ENCODE results near the gene KLHL40. TPM values are rescaled to one million over a fixed set of nuclear protein-coding genes. Genes with fewer than 3 reads are reported as not detected.
A peak's percentile ranks its signal among the peaks of the same experiment; 100 is the strongest.
"Not testable (repeated sequence)": the region's sequence is repeated elsewhere in the genome, so short reads cannot be mapped to it uniquely, and the experiment has no call there.

KLHL40 gene
- total RNA-seq, 2 donors from 2014 or later = not detected

- DNase-seq (ENCODE audit: low spot score) = peak; percentile 3
- H3K4me3 ChIP-seq = no peak overlapping the region
- H3K9me3 ChIP-seq = no peaks in the 10 kb centered on the region
- ATAC-seq (ENCODE audit: insufficient number of reproducible peaks, low FRiP score, low read depth) = no peak
- no peaks in the 10 kb centered on the region for H3K36me3 ChIP-seq
- peaks cover 11 to 20% of the 10 kb centered on the region in 2 donors for H3K4me1 ChIP-seq (ENCODE audit: control insufficient read depth in 1 of 2, low read depth in 2 of 2)
- peak overlapping the region in 1 of 2 donors; percentile 42 for H3K27ac ChIP-seq
- no peaks in the 10 kb centered on the region for H3K27me3 ChIP-seq (replicated peaks; ENCODE audit: insufficient read depth)
- TF ChIP-seq CTCF (IDR thresholded peaks at IDR 0.05) = no peak
Observed at GRCh38 chr3:42721690-42722089, 36.4 kb downstream of the KLHL40 start.

GRCh38 chr3:42722442-42722841, 37.1 kb downstream of the KLHL40 start:
- not testable (repeated sequence) for H3K9me3 ChIP-seq; H3K4me3 ChIP-seq; ATAC-seq (ENCODE audit: insufficient number of reproducible peaks, low FRiP score, low read depth); H3K27me3 ChIP-seq (replicated peaks; ENCODE audit: insufficient read depth); DNase-seq (ENCODE audit: low spot score); H3K36me3 ChIP-seq
- peak overlapping the region in 1 of 2 donors; percentile 42 for H3K27ac ChIP-seq
- H3K4me1 ChIP-seq (ENCODE audit: control insufficient read depth in 1 of 2, low read depth in 2 of 2) = peaks cover 11 to 20% of the 10 kb centered on the region in 2 donors

GRCh38 chr3:42723219-42723618, 37.9 kb downstream of the KLHL40 start:
- peaks cover 11 to 20% of the 10 kb centered on the region in 2 donors for H3K4me1 ChIP-seq (ENCODE audit: control insufficient read depth in 1 of 2, low read depth in 2 of 2)
- no peak for TF ChIP-seq CTCF (IDR thresholded peaks at IDR 0.05)
- DNase-seq (ENCODE audit: low spot score) (no peak), ATAC-seq (ENCODE audit: insufficient number of reproducible peaks, low FRiP score, low read depth) (no peak)
- no peak overlapping the region for H3K27ac ChIP-seq
- no peaks in the 10 kb centered on the region for H3K9me3 ChIP-seq
- no peaks in the 10 kb centered on the region for H3K27me3 ChIP-seq (replicated peaks; ENCODE audit: insufficient read depth)
- H3K36me3 ChIP-seq = no peaks in the 10 kb centered on the region
- H3K4me3 ChIP-seq = no peak overlapping the region

- H3K4me3 ChIP-seq = no peak overlapping the region
- no peak for DNase-seq (ENCODE audit: low spot score)
- H3K36me3 ChIP-seq = no peaks in the 10 kb centered on the region
- ATAC-seq (ENCODE audit: insufficient number of reproducible peaks, low FRiP score, low read depth) = no peak
- H3K27me3 ChIP-seq (replicated peaks; ENCODE audit: insufficient read depth) = no peaks in the 10 kb centered on the region
- no peaks in the 10 kb centered on the region for H3K9me3 ChIP-seq
- H3K4me1 ChIP-seq (ENCODE audit: control insufficient read depth in 1 of 2, low read depth in 2 of 2) = peaks cover 11 to 30% of the 10 kb centered on the region in 2 donors
- H3K27ac ChIP-seq = no peak overlapping the region
- no peak for TF ChIP-seq CTCF (IDR thresholded peaks at IDR 0.05)
Observed at GRCh38 chr3:42725454-42725853, 40.1 kb downstream of the KLHL40 start.

GRCh38 chr3:42728056-42728455, 42.7 kb downstream of the KLHL40 start:
- no peak for DNase-seq (ENCODE audit: low spot score)
- peaks cover 0 to 10% of the 10 kb centered on the region in 2 donors for H3K4me1 ChIP-seq (ENCODE audit: control insufficient read depth in 1 of 2, low read depth in 2 of 2)

More at GRCh38 chr3:42728056-42728455, 42.7 kb downstream of the KLHL40 start:
- no peak for TF ChIP-seq CTCF (IDR thresholded peaks at IDR 0.05)
- ATAC-seq (ENCODE audit: insufficient number of reproducible peaks, low FRiP score, low read depth) = no peak
- no peaks in the 10 kb centered on the region for H3K27me3 ChIP-seq (replicated peaks; ENCODE audit: insufficient read depth)
- H3K36me3 ChIP-seq = no peaks in the 10 kb centered on the region
- H3K9me3 ChIP-seq = no peaks in the 10 kb centered on the region
- H3K27ac ChIP-seq = no peak overlapping the region
- no peak overlapping the region for H3K4me3 ChIP-seq
